HUES6 (cell line): ENCODE measurements around the gene CASZ1.

ENCODE experiments used
- H3K27ac ChIP-seq: 2 replicates; pipeline ENCODE4 v1.7.0; 2013; ENCODE audit warnings: low read depth, mild to moderate bottlenecking, low read length, inconsistent platforms
- H3K27me3 ChIP-seq: 2 replicates; pipeline ENCODE4 v1.6.1; 2013; ENCODE audit warnings: low read length; ENCODE audit not compliant: control insufficient read depth, insufficient read depth
- H3K36me3 ChIP-seq: 2 replicates; pipeline ENCODE4 v1.6.1; 2013; ENCODE audit warnings: low read length; ENCODE audit not compliant: control insufficient read depth, insufficient read depth
- H3K4me1 ChIP-seq: 2 replicates; pipeline ENCODE4 v1.6.1; 2013; ENCODE audit warnings: low read length; ENCODE audit not compliant: control insufficient read depth, insufficient read depth
- H3K4me3 ChIP-seq: 2 replicates; pipeline ENCODE4 v1.5.1; 2013; ENCODE audit warnings: low read depth, low read length
- H3K9ac ChIP-seq: one replicate; pipeline ENCODE4 v1.6.1; 2013; ENCODE audit warnings: mild to moderate bottlenecking, low read length
- H3K9me3 ChIP-seq: 2 replicates; pipeline ENCODE4 v1.6.1; 2013; ENCODE audit warnings: low read depth, low read length; ENCODE audit not compliant: control insufficient read depth, insufficient read depth

The CASZ1 gene

DNA sequence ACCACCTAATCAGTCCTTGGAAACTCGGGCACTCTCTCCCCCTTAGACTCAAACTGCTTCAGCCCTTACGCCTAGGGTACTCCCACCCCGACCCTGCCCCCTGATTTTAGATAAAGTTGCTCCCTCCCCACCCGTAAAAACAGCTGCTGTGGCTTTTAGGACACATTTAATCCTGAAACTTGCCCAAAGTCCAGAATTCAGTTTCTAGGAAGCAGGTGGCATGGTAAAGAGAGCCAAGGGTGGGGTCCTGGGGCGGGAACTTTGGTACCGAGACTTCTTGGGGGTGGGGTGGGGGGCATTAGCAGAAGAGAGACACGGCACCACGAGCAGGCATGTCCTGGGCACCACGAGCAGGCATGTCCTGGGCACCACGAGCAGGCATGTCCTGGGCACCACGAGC, 52.4 kb downstream of the CASZ1 start:
- peaks cover 7% of the 10 kb centered on the region for H3K4me1 ChIP-seq
- no peak overlapping the region for H3K27ac ChIP-seq
- no peaks in the 10 kb centered on the region for H3K27me3 ChIP-seq
- no peaks in the 10 kb centered on the region for H3K9me3 ChIP-seq
- no peaks in the 10 kb centered on the region for H3K36me3 ChIP-seq
- no peak overlapping the region for H3K4me3 ChIP-seq
- H3K9ac ChIP-seq, result no peak overlapping the region

DNA sequence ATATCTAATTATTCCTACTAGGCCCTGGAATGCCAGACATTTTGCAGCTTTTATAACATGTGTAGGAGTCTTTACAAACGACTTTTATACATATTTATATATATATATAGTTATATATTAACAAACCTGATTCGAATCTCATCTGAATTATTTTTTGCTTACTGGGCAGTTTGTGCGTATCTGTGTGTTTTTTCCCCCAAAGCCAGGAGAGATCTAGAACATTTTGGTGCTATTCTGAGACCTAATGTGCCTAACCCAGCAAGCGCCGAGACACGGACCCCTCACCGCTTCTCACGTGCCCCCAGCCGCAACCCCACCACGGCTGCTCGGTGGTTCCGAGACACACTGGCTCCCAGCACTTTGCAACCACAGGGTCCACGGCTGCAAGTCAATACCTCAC, 54.8 kb downstream of the CASZ1 start:
- Histone ChIP-seq H3K36me3 (no peaks in the 10 kb centered on the region), H3K4me1 (peaks cover 20% of the 10 kb centered on the region), H3K9ac (no peak overlapping the region), H3K27me3 (no peaks in the 10 kb centered on the region), H3K4me3 (no peak overlapping the region), H3K27ac (no peak overlapping the region), H3K9me3 (no peaks in the 10 kb centered on the region)

DNA sequence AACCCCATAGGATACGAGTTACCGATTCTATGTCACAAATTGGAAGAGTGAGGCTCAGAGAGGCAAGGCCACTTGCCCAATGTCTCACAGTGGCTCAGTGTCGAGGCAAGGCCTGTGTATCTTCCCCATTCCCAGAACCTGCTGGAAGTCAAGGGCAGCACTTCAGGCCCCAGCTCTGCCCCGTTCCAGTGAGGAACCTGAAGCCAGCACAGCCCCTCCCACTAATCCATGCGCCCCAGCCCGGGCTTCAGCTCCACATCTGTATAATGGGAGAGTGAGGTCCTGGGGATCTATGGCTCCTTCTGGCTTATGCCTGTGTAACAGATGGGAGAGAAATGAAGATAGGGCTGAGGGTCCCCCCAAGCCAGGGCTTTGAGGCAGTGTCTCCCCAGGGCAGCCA, 56.3 kb downstream of the CASZ1 start:
- Histone ChIP-seq H3K36me3 (no peaks in the 10 kb centered on the region), H3K27me3 (no peaks in the 10 kb centered on the region; the same call in 1 of the 2 replicates), H3K9me3 (no peaks in the 10 kb centered on the region), H3K9ac (no peak overlapping the region), H3K4me3 (no peak overlapping the region), H3K4me1 (peaks cover 26% of the 10 kb centered on the region), H3K27ac (no peak overlapping the region)

DNA sequence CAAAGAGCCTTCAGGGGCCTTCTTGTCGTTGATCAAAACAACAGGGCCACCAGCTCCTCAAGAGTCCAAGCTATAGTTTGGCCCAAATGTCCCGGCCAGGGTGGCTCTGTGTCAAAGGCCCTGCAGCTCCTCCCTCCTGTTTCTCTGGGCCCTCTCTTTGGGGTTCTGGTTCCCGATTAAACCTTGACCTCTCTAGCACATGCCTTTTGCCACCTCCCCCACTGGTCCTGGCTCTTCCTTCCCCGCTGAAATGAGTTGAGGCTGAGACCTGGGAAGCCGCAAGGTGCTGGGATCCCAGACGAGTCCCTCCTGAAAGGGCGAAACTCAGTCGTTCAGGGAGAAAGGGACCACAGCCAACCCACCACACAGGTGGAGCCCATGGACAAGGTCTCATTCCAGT, 56.9 kb downstream of the CASZ1 start:
- peaks cover 31% of the 10 kb centered on the region for H3K4me1 ChIP-seq
- no peak overlapping the region for H3K4me3 ChIP-seq
- H3K27me3 ChIP-seq, result no peaks in the 10 kb centered on the region; the same call in 1 of the 2 replicates
- no peak overlapping the region for H3K9ac ChIP-seq
- no peak overlapping the region for H3K27ac ChIP-seq
- no peaks in the 10 kb centered on the region for H3K9me3 ChIP-seq
- H3K36me3 ChIP-seq, result no peaks in the 10 kb centered on the region

DNA sequence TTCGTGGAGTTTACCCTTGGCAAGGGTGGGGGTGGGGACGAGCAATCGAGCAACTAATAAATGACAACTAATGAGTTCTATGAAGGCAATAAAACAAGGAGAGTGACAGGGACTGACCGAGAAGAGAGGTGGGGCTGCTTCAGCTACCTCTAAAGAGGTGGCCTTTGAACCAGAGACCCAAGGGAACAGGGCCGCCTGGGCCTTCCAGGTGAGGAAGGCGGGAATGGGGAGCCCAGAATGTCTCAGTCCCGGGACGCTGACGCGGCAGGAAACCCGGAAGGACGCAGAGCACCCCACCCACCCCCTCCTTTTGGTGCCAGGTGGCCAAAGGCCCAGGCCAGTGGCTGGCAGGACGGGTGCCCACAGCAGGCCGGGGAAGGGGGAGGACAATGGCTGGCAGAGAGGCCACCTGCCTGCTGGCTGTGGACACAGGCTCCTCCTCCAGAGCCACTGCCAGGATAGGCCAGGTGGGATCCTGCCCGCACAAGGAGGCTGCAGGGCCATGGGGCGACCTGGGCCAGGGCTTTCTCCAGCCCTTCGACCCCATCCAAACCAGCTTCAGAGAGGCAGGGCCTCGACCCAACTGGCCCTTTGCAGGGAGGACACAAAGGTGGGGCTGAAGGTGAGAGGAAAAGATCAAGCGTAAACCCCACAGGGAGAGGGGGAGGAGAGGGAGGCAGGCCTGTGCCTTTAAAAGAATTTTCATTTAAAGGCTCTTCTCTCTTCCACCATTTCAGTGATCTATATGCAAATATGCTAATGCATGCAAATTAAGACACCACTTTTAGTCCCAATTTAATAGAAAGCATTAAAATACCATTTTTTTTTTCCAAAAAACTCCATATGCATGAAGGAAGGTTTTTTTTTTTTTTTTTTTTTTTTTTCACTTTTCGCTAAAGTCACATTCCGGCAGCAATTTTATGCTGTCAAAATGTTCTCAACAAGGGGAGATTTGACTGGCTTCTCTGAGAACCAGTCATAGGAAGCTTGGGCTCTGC, 58.1 kb downstream of the CASZ1 start:
- no peak overlapping the region for H3K27ac ChIP-seq
- H3K9ac ChIP-seq, result peak overlapping the region; percentile 4
- H3K27me3 ChIP-seq, result no peaks in the 10 kb centered on the region; the same call in 1 of the 2 replicates
- peaks cover 41% of the 10 kb centered on the region for H3K4me1 ChIP-seq
- H3K36me3 ChIP-seq, result no peaks in the 10 kb centered on the region
- H3K4me3 ChIP-seq, result no peak overlapping the region
- no peaks in the 10 kb centered on the region for H3K9me3 ChIP-seq

DNA sequence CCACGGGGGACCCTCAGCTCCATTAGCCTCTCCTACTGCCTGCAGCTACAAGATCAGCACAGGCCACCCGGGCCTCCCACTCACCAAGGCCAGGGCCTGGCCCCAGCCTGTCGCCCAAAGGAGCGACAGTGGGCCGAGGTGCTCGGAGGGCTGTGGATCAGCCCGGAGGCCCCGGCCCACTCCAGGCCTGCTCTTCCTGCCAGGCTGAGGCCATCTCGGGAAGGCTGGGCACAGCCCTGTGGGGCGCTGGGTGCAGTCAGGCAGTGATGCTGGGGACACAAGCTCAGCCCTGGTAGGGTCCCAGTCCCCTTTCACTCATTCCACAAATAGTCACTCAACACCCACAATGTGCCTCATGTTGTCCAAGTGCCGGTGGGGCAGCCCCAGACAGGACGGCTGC, 58.8 kb downstream of the CASZ1 start:
- H3K27me3 ChIP-seq, result no peaks in the 10 kb centered on the region; the same call in 1 of the 2 replicates

DNA sequence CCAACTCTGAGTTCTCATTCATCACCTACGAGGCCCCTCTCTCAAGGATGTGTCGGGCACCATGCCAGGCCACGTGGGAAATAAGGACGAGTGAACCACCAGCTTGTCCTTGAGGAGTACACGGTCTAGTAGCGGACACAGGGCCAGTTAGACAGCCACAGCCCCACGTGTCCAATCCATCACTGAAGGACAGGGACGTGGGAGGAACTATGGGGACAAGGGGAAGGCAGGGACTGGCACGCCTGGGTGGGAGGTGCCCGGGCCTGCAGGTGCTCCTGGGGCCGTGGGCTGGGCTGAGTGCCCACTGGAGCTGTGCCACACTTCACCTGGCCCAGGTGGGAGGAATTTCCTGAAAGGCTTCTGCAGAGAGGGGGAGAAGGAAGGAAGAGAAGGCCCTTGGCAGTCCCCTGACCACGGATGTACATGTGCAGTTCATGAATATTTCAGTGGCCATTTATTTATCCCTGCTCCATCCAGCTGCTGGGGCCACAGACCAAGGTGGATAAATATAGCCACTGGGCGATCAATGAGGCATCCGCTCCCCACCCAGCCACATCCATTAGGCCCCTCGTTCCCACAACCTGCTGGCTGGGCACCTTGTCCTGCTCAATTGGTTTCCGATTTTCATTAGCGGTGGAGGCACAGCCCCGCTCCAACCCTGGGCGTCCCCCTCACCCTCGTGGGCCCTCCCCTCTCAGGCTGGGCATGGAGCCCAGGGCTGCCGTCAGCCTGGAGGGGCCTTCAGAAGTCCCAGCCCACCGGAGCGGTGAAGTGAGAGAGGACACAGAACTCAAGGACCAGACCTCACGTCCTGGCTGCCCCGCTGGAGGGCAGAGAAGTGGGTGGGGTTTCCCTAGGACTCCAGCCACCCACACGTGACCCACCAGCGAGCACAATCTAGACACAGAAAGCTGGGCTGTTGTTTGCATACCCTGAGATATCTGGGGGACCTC, 59.5 kb downstream of the CASZ1 start:
- H3K27me3 ChIP-seq, result no peaks in the 10 kb centered on the region; the same call in 1 of the 2 replicates

More for the DNA sequence above, 58.8 kb downstream of the CASZ1 start:
- Histone ChIP-seq H3K9me3 (no peaks in the 10 kb centered on the region), H3K36me3 (no peaks in the 10 kb centered on the region), H3K4me3 (no peak overlapping the region), H3K9ac (no peak overlapping the region), H3K27ac (no peak overlapping the region), H3K4me1 (peaks cover 41% of the 10 kb centered on the region)

DNA sequence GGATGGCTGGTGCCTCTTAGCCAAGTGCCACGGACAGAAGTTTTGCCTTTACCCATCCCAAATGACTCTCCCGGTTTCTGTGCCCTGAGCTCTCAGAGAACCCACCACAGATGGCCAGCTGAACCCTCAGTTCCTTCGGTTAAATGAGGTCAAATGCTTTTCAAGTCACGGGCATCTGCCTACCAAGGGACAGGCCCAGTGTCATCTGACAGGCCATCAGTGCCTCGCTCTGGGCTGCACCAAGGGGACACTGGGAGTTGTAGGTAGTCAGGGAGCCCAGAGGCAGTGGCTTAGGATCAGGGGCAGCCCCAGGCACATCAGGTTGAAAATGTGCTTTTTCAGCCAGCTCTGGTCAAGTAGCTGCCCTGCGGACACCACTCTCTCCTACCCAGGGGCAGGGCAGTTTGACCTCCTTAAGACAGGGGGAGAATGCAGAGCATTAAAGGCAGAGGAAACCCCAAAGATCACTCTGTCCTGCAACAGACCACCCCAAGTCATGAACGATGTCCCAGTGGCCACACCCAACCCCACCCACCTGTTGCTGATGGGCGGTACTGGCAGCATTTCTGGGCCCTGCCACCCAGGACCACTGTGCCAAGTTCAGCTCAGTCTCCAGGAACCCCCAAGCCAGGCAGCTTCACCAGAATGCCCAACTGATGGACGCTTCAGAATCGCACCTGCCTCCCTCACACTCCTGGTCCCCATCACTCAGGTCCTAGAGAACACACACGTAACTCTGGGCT, 60.7 kb downstream of the CASZ1 start:
- H3K9ac ChIP-seq, result no peak overlapping the region

More for the DNA sequence above, 59.5 kb downstream of the CASZ1 start:
- Histone ChIP-seq H3K9ac (no peak overlapping the region), H3K27ac (no peak overlapping the region), H3K9me3 (no peaks in the 10 kb centered on the region), H3K36me3 (no peaks in the 10 kb centered on the region), H3K4me1 (peaks cover 41% of the 10 kb centered on the region), H3K4me3 (no peak overlapping the region)

DNA sequence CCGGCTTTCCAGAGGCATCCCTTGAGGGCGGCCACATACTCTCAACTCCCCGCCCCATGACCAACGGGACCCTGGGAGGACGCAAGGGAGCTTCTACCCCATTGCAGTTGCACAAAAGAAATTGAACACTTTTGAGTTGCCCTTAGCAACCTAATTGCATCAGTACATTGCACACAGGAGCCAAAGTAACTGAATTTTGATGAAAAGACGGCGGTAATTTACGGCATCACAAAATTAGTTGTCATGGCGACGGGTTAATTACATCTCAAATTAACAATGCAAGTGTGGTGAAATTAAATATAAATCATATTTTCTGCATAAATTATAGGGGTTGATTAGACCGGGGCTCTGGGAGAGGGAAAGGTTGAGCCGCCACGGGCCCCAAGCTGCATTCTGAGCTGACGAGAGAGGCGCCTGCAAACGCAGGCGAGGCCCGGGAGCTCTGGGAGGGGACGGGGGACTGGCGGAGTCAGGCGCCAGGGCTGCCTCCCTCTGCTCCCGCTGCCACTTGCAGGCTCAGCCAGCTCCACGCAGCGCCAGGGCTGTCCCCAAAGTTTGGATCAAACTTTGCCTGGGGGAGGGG, 61.4 kb downstream of the CASZ1 start:
- Histone ChIP-seq H3K27me3 (no peaks in the 10 kb centered on the region; the same call in 1 of the 2 replicates), H3K4me1 (peaks cover 41% of the 10 kb centered on the region), H3K27ac (no peak overlapping the region), H3K4me3 (no peak overlapping the region), H3K9me3 (no peaks in the 10 kb centered on the region), H3K36me3 (no peaks in the 10 kb centered on the region), H3K9ac (no peak overlapping the region)

More for the DNA sequence above, 60.7 kb downstream of the CASZ1 start:
- Histone ChIP-seq H3K27me3 (no peaks in the 10 kb centered on the region; the same call in 1 of the 2 replicates), H3K9me3 (no peaks in the 10 kb centered on the region), H3K4me1 (peaks cover 41% of the 10 kb centered on the region), H3K27ac (no peak overlapping the region), H3K4me3 (no peak overlapping the region), H3K36me3 (no peaks in the 10 kb centered on the region)

DNA sequence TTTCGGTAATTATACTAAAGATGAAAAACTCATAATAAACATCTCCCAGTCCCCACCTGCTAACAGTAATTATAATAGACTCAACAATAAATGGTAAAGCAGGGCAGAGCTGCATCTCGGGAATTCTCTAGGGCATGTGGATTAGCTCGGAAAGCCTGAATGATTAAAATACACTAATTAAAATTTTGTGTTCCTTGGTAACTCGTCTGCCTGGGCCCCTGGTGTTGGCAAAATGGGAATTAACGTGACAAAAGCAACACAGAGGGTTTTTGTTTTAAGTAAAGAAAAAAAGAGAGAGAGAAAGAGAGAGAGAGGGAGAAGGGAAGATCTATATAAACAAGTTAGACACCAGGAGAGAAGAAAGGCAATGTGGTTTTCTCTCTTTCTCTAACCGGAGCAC, 62.1 kb downstream of the CASZ1 start:
- Histone ChIP-seq H3K4me1 (peaks cover 36% of the 10 kb centered on the region), H3K9ac (no peak overlapping the region), H3K4me3 (no peak overlapping the region), H3K27me3 (no peaks in the 10 kb centered on the region; the same call in 1 of the 2 replicates), H3K27ac (no peak overlapping the region), H3K9me3 (no peaks in the 10 kb centered on the region), H3K36me3 (no peaks in the 10 kb centered on the region)
